Keratinocyte (primary cell): ENCODE results near the gene KNG1. TPM values are rescaled to one million over a fixed set of nuclear protein-coding genes. Genes with fewer than 3 reads are reported as not detected.

Experiments
- DNase-seq: peaks from one replicate; pipeline ENCODE4 v3.0.0-alpha.2; 2011; ENCODE audit warnings: low read depth, missing footprints, low spot score
- FAIRE-seq: peaks from 2 replicates; lab custom pipeline; 2011; peaks lifted over from hg19 to GRCh38; lab: Jason Lieb, UNC
- H2AFZ ChIP-seq: 2 replicates; pipeline ENCODE4 v1.6.0; 2012; ENCODE audit warnings: low read length, control low read depth, inconsistent platforms; ENCODE audit not compliant: control insufficient read depth
- H3K27ac ChIP-seq: 2 replicates; pipeline ENCODE4 v1.5.1; 2011; ENCODE audit warnings: low read length; ENCODE audit not compliant: control insufficient read depth, insufficient read depth
- H3K27me3 ChIP-seq: 3 replicates; pipeline ENCODE4 v1.6.0; 2011; ENCODE audit warnings: low read length; ENCODE audit not compliant: control insufficient read depth, insufficient read depth; ENCODE audit errors: extremely low read depth
- H3K36me3 ChIP-seq, 2 experiments: 2 replicates in 1 of 2; 3 replicates in 1 of 2; pipeline ENCODE4 v1.5.1; 2011; ENCODE audit warnings: low read length in 2 of 2, mild to moderate bottlenecking in 1 of 2; ENCODE audit not compliant: control insufficient read depth in 2 of 2, insufficient read depth in 2 of 2; ENCODE audit errors: extremely low read depth in 1 of 2
- H3K4me1 ChIP-seq: 3 replicates; pipeline ENCODE4 v1.5.1; 2011; ENCODE audit warnings: low read length; ENCODE audit not compliant: control insufficient read depth, insufficient read depth; ENCODE audit errors: extremely low read depth
- H3K4me2 ChIP-seq: 3 replicates; pipeline ENCODE4 v1.6.0; 2011; ENCODE audit warnings: low read depth, low read length; ENCODE audit not compliant: control insufficient read depth, insufficient read depth; ENCODE audit errors: extremely low read depth
- H3K4me3 ChIP-seq, 3 experiments: fragments of 200-600 bp in 1 of 3; sonication (generic) in 1 of 3; 2 replicates in 2 of 3; 3 replicates in 1 of 3; pipeline ENCODE4 v1.5.1; 2011 to 2016; ENCODE audit warnings: low read length in 3 of 3, mild to moderate bottlenecking in 3 of 3, control low read depth in 2 of 3, inconsistent platforms in 1 of 3, low read depth in 1 of 3, mixed read lengths in 1 of 3, mixed run types in 1 of 3, moderate library complexity in 1 of 3; ENCODE audit not compliant: control insufficient read depth in 2 of 3, insufficient read depth in 2 of 3; ENCODE audit errors: extremely low read depth in 1 of 3
- H3K79me2 ChIP-seq: 2 replicates; pipeline ENCODE4 v1.6.0; 2012; ENCODE audit warnings: low read length; ENCODE audit not compliant: control insufficient read depth, insufficient read depth
- H3K9ac ChIP-seq: 3 replicates; pipeline ENCODE4 v1.6.0; 2011; ENCODE audit warnings: low read length; ENCODE audit not compliant: control insufficient read depth, insufficient read depth; ENCODE audit errors: extremely low read depth
- H3K9me1 ChIP-seq: 3 replicates; pipeline ENCODE4 v1.6.0; 2011; ENCODE audit warnings: low read length; ENCODE audit not compliant: control insufficient read depth, insufficient read depth; ENCODE audit errors: extremely low read depth
- H3K9me3 ChIP-seq: 2 replicates; pipeline ENCODE4 v1.5.1; 2012; ENCODE audit warnings: low read depth, low read length; ENCODE audit not compliant: control insufficient read depth
- H4K20me1 ChIP-seq: 3 replicates; pipeline ENCODE4 v1.6.0; 2011; ENCODE audit warnings: low read length; ENCODE audit not compliant: control insufficient read depth, insufficient read depth; ENCODE audit errors: extremely low read depth
- EZH2 ChIP-seq: IDR thresholded peaks from one replicate; pipeline ENCODE4 v1.6.1; 2012; ENCODE audit warnings: inconsistent platforms, mild to moderate bottlenecking, low read length, moderate library complexity
- dilution Hi-C: fragments of 300-500 bp; cut with MboI; formaldehyde crosslinking; loops from one replicate; pipeline ENCODE4 v1.7.0; 2020; ENCODE audit warnings: low sequenced_read_pairs; ENCODE audit not compliant: extremely low pct_ligation_motif_present
- polyA plus RNA-seq, 5 experiments: library from polyadenylated mRNA; depleted of rRNA in 3 of 5; stranded (reverse) in 3 of 5; stranded (forward) in 1 of 5; unstranded in 1 of 5; fragments of >200 nt; gene quantifications; 1 replicate in 1 of 5; 2 replicates in 3 of 5; 3 replicates in 1 of 5; pipeline versions ENCODE4 v1.2.1 to v1.2.3, GENCODE V29; 2011 to 2012; ENCODE audit warnings: missing spikeins in 2 of 5, low read depth in 1 of 5, low replicate concordance in 1 of 5
- TF ChIP-seq, protein P1 (sequence below), 3 experiments: IDR thresholded peaks in 1 of 3; conservative IDR thresholded peaks in 1 of 3; optimal IDR thresholded peaks in 1 of 3; 2 replicates in 2 of 3; 3 replicates in 1 of 3; pipeline versions ENCODE3 to v1.5.1; 2011; ENCODE audit warnings: low read length in 3 of 3, mild to moderate bottlenecking in 3 of 3, moderate library complexity in 2 of 3, control low read depth in 1 of 3, inconsistent platforms in 1 of 3; ENCODE audit not compliant: insufficient read depth in 2 of 3; ENCODE audit errors: extremely low read depth in 1 of 3

KNG1 gene
- polyA plus RNA-seq, 1 donor (not counting 4 experiments of a cell fraction or from before 2014, with no cell fraction given), result not detected

DNA sequence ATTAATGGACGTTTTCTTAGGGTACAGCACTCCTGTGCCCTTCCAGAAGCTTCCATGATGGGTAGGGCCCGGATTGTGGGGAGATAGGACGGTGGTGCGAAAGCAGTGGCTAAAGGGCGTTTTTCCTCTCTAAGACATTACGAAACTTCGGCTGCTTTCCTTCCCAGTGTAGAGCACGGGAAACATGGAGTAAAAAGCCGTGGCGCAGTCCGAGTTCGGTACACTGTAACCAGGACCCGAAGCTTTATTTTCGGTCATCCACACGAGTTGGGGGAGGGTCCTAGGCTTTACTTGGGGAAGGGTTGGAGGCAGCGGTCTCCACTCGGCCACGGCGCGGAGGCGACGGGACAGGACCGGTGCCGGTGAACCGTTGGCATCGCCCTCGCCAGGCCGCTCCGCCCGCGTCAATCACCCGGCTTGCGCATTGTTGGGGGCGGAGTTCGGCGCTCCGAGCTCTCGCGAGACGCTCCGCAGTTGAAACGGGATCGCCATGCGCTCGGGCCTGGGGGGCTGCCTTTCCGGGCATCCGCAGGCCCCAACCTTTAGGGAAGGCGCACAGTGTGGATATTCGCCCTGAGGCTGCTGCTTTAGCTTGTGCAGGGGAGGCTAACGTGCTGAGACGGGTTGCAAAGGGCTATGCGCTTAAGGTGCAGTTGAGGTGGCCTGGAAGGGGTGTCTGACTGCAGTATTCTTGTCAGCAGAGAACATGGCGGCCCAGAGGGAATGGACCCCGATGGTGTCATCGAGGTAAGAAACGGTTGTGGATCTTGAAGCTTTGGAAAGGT is 66.8 kb downstream of the KNG1 start:
- TF ChIP-seq, protein P1, sequence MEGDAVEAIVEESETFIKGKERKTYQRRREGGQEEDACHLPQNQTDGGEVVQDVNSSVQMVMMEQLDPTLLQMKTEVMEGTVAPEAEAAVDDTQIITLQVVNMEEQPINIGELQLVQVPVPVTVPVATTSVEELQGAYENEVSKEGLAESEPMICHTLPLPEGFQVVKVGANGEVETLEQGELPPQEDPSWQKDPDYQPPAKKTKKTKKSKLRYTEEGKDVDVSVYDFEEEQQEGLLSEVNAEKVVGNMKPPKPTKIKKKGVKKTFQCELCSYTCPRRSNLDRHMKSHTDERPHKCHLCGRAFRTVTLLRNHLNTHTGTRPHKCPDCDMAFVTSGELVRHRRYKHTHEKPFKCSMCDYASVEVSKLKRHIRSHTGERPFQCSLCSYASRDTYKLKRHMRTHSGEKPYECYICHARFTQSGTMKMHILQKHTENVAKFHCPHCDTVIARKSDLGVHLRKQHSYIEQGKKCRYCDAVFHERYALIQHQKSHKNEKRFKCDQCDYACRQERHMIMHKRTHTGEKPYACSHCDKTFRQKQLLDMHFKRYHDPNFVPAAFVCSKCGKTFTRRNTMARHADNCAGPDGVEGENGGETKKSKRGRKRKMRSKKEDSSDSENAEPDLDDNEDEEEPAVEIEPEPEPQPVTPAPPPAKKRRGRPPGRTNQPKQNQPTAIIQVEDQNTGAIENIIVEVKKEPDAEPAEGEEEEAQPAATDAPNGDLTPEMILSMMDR (optimal IDR thresholded peaks at IDR 0.05 in 1 of 3, IDR thresholded peaks at IDR 0.05 in 1 of 3, conservative IDR thresholded peaks at IDR 0.05 in 1 of 3; ENCODE audit: extremely low read depth in 1 of 3, insufficient read depth in 2 of 3, low read length in 3 of 3), result no peak
- no peak for TF ChIP-seq EZH2
- Histone ChIP-seq H2AFZ (no peak overlapping the region), H3K4me2 (peak overlapping the region; percentile 88), H3K4me1 (peaks cover 19% of the 10 kb centered on the region), H3K27ac (peak overlapping the region; percentile 100), H3K9me1 (no peaks in the 10 kb centered on the region), H3K4me3 (peak overlapping the region; percentile 93 to 99 (median 98)), H3K9ac (peak overlapping the region; percentile 100), H3K79me2 (peaks cover 45% of the 10 kb centered on the region), H3K9me3 (no peaks in the 10 kb centered on the region), H4K20me1 (peaks cover 39% of the 10 kb centered on the region), H3K36me3 (peaks cover 35 to 46% of the 10 kb centered on the region in 2 experiments), H3K27me3 (no peaks in the 10 kb centered on the region)
- DNase-seq, result no peak
- dilution Hi-C loops, result no loop called here
- no peak for FAIRE-seq

DNA sequence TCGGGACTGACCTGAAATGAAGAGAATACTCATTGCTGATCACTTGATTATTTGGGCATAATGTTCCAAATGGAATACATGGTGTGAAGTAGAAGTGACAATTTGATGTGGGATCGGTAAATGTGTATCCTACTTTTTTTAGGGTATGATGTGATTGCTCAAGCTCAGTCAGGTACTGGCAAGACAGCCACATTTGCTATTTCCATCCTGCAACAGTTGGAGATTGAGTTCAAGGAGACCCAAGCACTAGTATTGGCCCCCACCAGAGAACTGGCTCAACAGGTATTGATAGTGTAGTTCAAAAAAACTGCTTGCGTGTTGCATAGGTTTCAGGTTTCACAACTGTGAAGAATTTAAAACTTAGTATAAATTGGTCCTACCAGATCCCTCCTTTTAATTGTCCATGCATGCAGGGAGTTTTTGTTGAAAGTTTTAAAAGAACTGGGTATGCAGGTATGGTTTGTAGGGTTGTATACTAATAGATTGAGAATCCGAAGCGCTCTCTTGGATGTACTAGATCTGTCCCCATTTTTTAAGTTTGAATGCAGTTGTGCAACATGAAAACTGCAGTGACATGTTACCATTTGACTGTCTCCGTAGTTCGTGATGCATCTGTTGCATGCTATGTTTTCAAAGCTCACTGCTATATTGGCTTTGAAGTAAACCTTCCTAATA is 67.8 kb downstream of the KNG1 start:
- Histone ChIP-seq H4K20me1 (peaks cover 44% of the 10 kb centered on the region), H3K4me1 (peaks cover 19% of the 10 kb centered on the region), H3K4me3 (peak overlapping the region; percentile 93 to 99 (median 98)), H3K27ac (peak overlapping the region; percentile 100), H3K9ac (peak overlapping the region; percentile 100), H3K79me2 (peaks cover 45% of the 10 kb centered on the region), H3K4me2 (peak overlapping the region; percentile 88), H3K36me3 (peaks cover 37 to 49% of the 10 kb centered on the region in 2 experiments), H3K27me3 (no peaks in the 10 kb centered on the region), H3K9me1 (no peaks in the 10 kb centered on the region), H3K9me3 (no peaks in the 10 kb centered on the region), H2AFZ (no peak overlapping the region)
- no peak for DNase-seq
- TF ChIP-seq, protein P1 (optimal IDR thresholded peaks at IDR 0.05 in 1 of 3, IDR thresholded peaks at IDR 0.05 in 1 of 3, conservative IDR thresholded peaks at IDR 0.05 in 1 of 3; ENCODE audit: extremely low read depth in 1 of 3, insufficient read depth in 2 of 3, low read length in 3 of 3), result no peak
- TF ChIP-seq EZH2, result no peak
- FAIRE-seq, result no peak
- dilution Hi-C loops, result no loop called here
